ENCODE results near the gene NUDCD3. TPM values are rescaled to one million over a fixed set of nuclear protein-coding genes. Genes with fewer than 3 reads are reported as not detected.

The NUDCD3 gene
- total RNA-seq, 1 donor from 2014 or later: 124 TPM

GRCh38 chr7:44381494-44382220 is 108.8 kb downstream of the NUDCD3 start:
- DNase-seq: no peak

- no peak for DNase-seq
Observed at GRCh38 chr7:44380831-44381493, 109.5 kb downstream of the NUDCD3 start.

GRCh38 chr7:44380189-44380830 is 110.1 kb downstream of the NUDCD3 start:
- DNase-seq: no peak

GRCh38 chr7:44379366-44380188 is 110.9 kb downstream of the NUDCD3 start:
- DNase-seq: no peak

- no peak for DNase-seq
Observed at GRCh38 chr7:44378744-44379143, 111.7 kb downstream of the NUDCD3 start.

GRCh38 chr7:44377681-44378421 is 112.6 kb downstream of the NUDCD3 start:
- no peak for DNase-seq

- no peak for DNase-seq
Observed at GRCh38 chr7:44377134-44377463, 113.4 kb downstream of the NUDCD3 start.

GRCh38 chr7:44376429-44377133 is 113.9 kb downstream of the NUDCD3 start:
- no peak for DNase-seq

- DNase-seq: no peak
Observed at GRCh38 chr7:44375926-44376342, 114.5 kb downstream of the NUDCD3 start.

- no peak for DNase-seq
Observed at GRCh38 chr7:44375236-44375699, 115.2 kb downstream of the NUDCD3 start.

GRCh38 chr7:44374007-44374763 is 116.3 kb downstream of the NUDCD3 start:
- no peak for DNase-seq

- DNase-seq: no peak
Observed at GRCh38 chr7:44373418-44373740, 117.1 kb downstream of the NUDCD3 start.

- no peak for DNase-seq
Observed at GRCh38 chr7:44372560-44373417, 117.7 kb downstream of the NUDCD3 start.

- DNase-seq: no peak
Observed at GRCh38 chr7:44368885-44369284, 121.6 kb downstream of the NUDCD3 start.

- no peak for DNase-seq
Observed at GRCh38 chr7:44368455-44368854, 122.0 kb downstream of the NUDCD3 start.

GRCh38 chr7:44367475-44368043 is 122.9 kb downstream of the NUDCD3 start:
- no peak for DNase-seq

- DNase-seq: no peak
Observed at GRCh38 chr7:44366986-44367385, 123.5 kb downstream of the NUDCD3 start.

- DNase-seq: no peak
Observed at GRCh38 chr7:44353668-44354067, 136.8 kb downstream of the NUDCD3 start.

Data from occipital lobe (tissue), 2 donors.